Sigmoid colon (tissue), 4 donors: ENCODE data around the gene HIF3A.

Source experiments
- CTCF ChIP-seq, 4 experiments: fragments of 450-650 bp in 3 of 4; fragments of 200-600 bp in 1 of 4; IDR thresholded peaks; one replicate each; pipeline ENCODE4 v1.5.1; 2016 to 2019; ENCODE audit warnings: antibody characterized with exemption in 4 of 4, mild to moderate bottlenecking in 3 of 4, moderate library complexity in 2 of 4
- EP300 ChIP-seq, 4 donors: sonication (generic); formaldehyde crosslinking; IDR thresholded peaks; one replicate each; pipeline ENCODE4 v1.6.1; 2017; ENCODE audit warnings: antibody characterized with exemption in 4 of 4
- POLR2A ChIP-seq, 2 donors: fragments of 450-650 bp; IDR thresholded peaks; one replicate each; pipeline ENCODE4 v1.6.1; 2016; ENCODE audit warnings: antibody characterized with exemption in 2 of 2, mild to moderate bottlenecking in 2 of 2, moderate library complexity in 2 of 2

- TF ChIP-seq CTCF (IDR thresholded peaks at IDR 0.05) (no peak), EP300 (IDR thresholded peaks at IDR 0.05) (peak in 1 of 4 donors; percentile 37), POLR2A (IDR thresholded peaks at IDR 0.05) (no peak)
Observed at GRCh38 chr19:46288896-46289588, 7.8 kb upstream of the HIF3A start.
